Nephron (organoid): ENCODE data around the gene CFAP100.
A peak's percentile ranks its signal among the peaks of the same experiment; 100 is the strongest.

Experiments used
- H3K27ac Mint-ChIP-seq, 3 experiments: 2 replicates each; pipeline ENCODE4 v1.8.0; 2020; ENCODE audit warnings: mixed read lengths in 3 of 3, mild to moderate bottlenecking in 2 of 3, moderate library complexity in 1 of 3
- H3K27me3 Mint-ChIP-seq: 2 replicates; pipeline ENCODE4 v1.8.0; 2021; ENCODE audit warnings: low read depth, mild to moderate bottlenecking, moderate library complexity, mixed read lengths
- H3K36me3 Mint-ChIP-seq: 2 replicates; pipeline ENCODE4 v1.8.0; 2020; ENCODE audit warnings: low read depth, mixed read lengths
- H3K4me1 Mint-ChIP-seq: 2 replicates; pipeline ENCODE4 v1.8.0; 2020; ENCODE audit warnings: mixed read lengths
- H3K4me3 Mint-ChIP-seq, 3 experiments: 2 replicates each; pipeline ENCODE4 v1.8.0; 2020; ENCODE audit warnings: mild to moderate bottlenecking in 3 of 3, mixed read lengths in 3 of 3, moderate library complexity in 2 of 3
- H3K9me3 Mint-ChIP-seq: 2 replicates; pipeline ENCODE4 v1.8.0; 2020; ENCODE audit warnings: mixed read lengths
- CTCF ChIP-seq, 3 experiments: fragments of 200-600 bp; sonication (generic); IDR thresholded peaks; one replicate each; pipeline ENCODE4 v1.5.0; 2021; ENCODE audit warnings: antibody characterized with exemption in 3 of 3; ENCODE audit not compliant: unreplicated experiment in 3 of 3

CFAP100 gene

GRCh38 chr3:126389112-126389793 is 5.5 kb upstream of the CFAP100 start:
- Mint-ChIP-seq H3K27ac (no peak overlapping the region), H3K36me3 (no peaks in the 10 kb centered on the region), H3K4me3 (peak overlapping the region; percentile 49 to 67 (median 60)), H3K27me3 (peaks cover 46% of the 10 kb centered on the region), H3K9me3 (peaks cover under 1% of the 10 kb centered on the region), H3K4me1 (no peaks in the 10 kb centered on the region)
- peak; percentile 97 to 100 (median 99) for TF ChIP-seq CTCF (IDR thresholded peaks at IDR 0.05; ENCODE audit: unreplicated experiment in 3 of 3)

- Mint-ChIP-seq H3K9me3 (no peaks in the 10 kb centered on the region), H3K27ac (no peak overlapping the region), H3K4me3 (peak overlapping the region; percentile 36 to 66 (median 46)), H3K27me3 (peaks cover 50% of the 10 kb centered on the region), H3K4me1 (no peaks in the 10 kb centered on the region), H3K36me3 (no peaks in the 10 kb centered on the region)
- no peak for TF ChIP-seq CTCF (IDR thresholded peaks at IDR 0.05; ENCODE audit: unreplicated experiment in 3 of 3)
These were observed 4.9 kb upstream of the CFAP100 start for GRCh38 chr3:126389794-126390146.

GRCh38 chr3:126390201-126390600 is 4.5 kb upstream of the CFAP100 start:
- H3K27me3 Mint-ChIP-seq = peaks cover 53% of the 10 kb centered on the region
- no peak overlapping the region for H3K4me3 Mint-ChIP-seq
- no peaks in the 10 kb centered on the region for H3K4me1 Mint-ChIP-seq
- no peak overlapping the region for H3K27ac Mint-ChIP-seq
- H3K36me3 Mint-ChIP-seq = no peaks in the 10 kb centered on the region
- no peak for TF ChIP-seq CTCF (IDR thresholded peaks at IDR 0.05; ENCODE audit: unreplicated experiment in 3 of 3)
- no peaks in the 10 kb centered on the region for H3K9me3 Mint-ChIP-seq

- TF ChIP-seq CTCF (IDR thresholded peaks at IDR 0.05; ENCODE audit: unreplicated experiment in 3 of 3) = no peak
- no peak overlapping the region for H3K27ac Mint-ChIP-seq
- peaks cover 58% of the 10 kb centered on the region for H3K27me3 Mint-ChIP-seq
- no peaks in the 10 kb centered on the region for H3K36me3 Mint-ChIP-seq
- no peak overlapping the region for H3K4me3 Mint-ChIP-seq
- H3K4me1 Mint-ChIP-seq = no peaks in the 10 kb centered on the region
- H3K9me3 Mint-ChIP-seq = no peaks in the 10 kb centered on the region
These were observed 4.0 kb upstream of the CFAP100 start for GRCh38 chr3:126390751-126391150.

GRCh38 chr3:126391631-126392030 is 3.1 kb upstream of the CFAP100 start:
- H3K27me3 Mint-ChIP-seq = peaks cover 66% of the 10 kb centered on the region
- no peak for TF ChIP-seq CTCF (IDR thresholded peaks at IDR 0.05; ENCODE audit: unreplicated experiment in 3 of 3)
- H3K27ac Mint-ChIP-seq = no peak overlapping the region
- H3K9me3 Mint-ChIP-seq = no peaks in the 10 kb centered on the region
- H3K4me3 Mint-ChIP-seq = no peak overlapping the region
- no peaks in the 10 kb centered on the region for H3K4me1 Mint-ChIP-seq
- H3K36me3 Mint-ChIP-seq = no peaks in the 10 kb centered on the region

GRCh38 chr3:126392246-126392645 is 2.5 kb upstream of the CFAP100 start:
- H3K27ac Mint-ChIP-seq = no peak overlapping the region
- H3K27me3 Mint-ChIP-seq = peaks cover 68% of the 10 kb centered on the region
- H3K4me1 Mint-ChIP-seq = no peaks in the 10 kb centered on the region
- H3K4me3 Mint-ChIP-seq = no peak overlapping the region
- no peaks in the 10 kb centered on the region for H3K36me3 Mint-ChIP-seq
- no peak for TF ChIP-seq CTCF (IDR thresholded peaks at IDR 0.05; ENCODE audit: unreplicated experiment in 3 of 3)
- no peaks in the 10 kb centered on the region for H3K9me3 Mint-ChIP-seq
